Lung (tissue), 12 donors: Measurements from ENCODE around the gene TGFB1I1. TPM values are rescaled to one million over a fixed set of nuclear protein-coding genes. Genes with fewer than 3 reads are reported as not detected.
A peak's percentile ranks its signal among the peaks of the same experiment; 100 is the strongest.

Experiments used
- ATAC-seq: fragments of 200-7000 bp; cut with Tn5 transposase; one replicate; pipeline ENCODE4 v1.9.1; 2020; ENCODE audit warnings: moderate number of reproducible peaks; ENCODE audit not compliant: insufficient read depth, low FRiP score
- DNase-seq, 3 donors: peaks; one replicate each; pipeline ENCODE4 v3.0.0-alpha.2; 2013 to 2017
- H3K27ac ChIP-seq, 2 donors: one replicate each; pipeline ENCODE4 v1.5.1; 2013; ENCODE audit warnings: mild to moderate bottlenecking in 2 of 2, moderate library complexity in 2 of 2, control low read depth in 1 of 2, inconsistent platforms in 1 of 2, low read depth in 1 of 2, low read length in 1 of 2
- H3K27me3 ChIP-seq, 3 donors: one replicate each; pipeline ENCODE4 v1.5.1; 2013; ENCODE audit warnings: low read length in 2 of 3; ENCODE audit not compliant: control insufficient read depth in 3 of 3, insufficient read depth in 3 of 3
- H3K36me3 ChIP-seq, 4 donors: one replicate each; pipeline ENCODE4 v1.5.1; 2013; ENCODE audit warnings: low read length in 4 of 4, mild to moderate bottlenecking in 1 of 4, moderate library complexity in 1 of 4; ENCODE audit not compliant: control insufficient read depth in 4 of 4, insufficient read depth in 4 of 4
- H3K4me1 ChIP-seq, 5 donors: one replicate each; pipeline ENCODE4 v1.5.1; 2013; ENCODE audit warnings: low read length in 5 of 5, mild to moderate bottlenecking in 2 of 5, moderate library complexity in 1 of 5; ENCODE audit not compliant: control insufficient read depth in 5 of 5, insufficient read depth in 5 of 5
- H3K4me3 ChIP-seq: one replicate; pipeline ENCODE4 v1.5.1; 2013; ENCODE audit warnings: mild to moderate bottlenecking, control low read depth, moderate library complexity
- H3K9ac ChIP-seq, 2 donors: one replicate each; pipeline ENCODE4 v1.5.1; 2013; ENCODE audit warnings: low read length in 2 of 2, control low read depth in 1 of 2; ENCODE audit not compliant: insufficient read depth in 1 of 2
- H3K9me3 ChIP-seq, 4 donors: one replicate each; pipeline ENCODE4 v1.5.1; 2013; ENCODE audit warnings: low read length in 3 of 4, mild to moderate bottlenecking in 1 of 4, moderate library complexity in 1 of 4; ENCODE audit not compliant: control insufficient read depth in 4 of 4, insufficient read depth in 3 of 4
- CTCF ChIP-seq: IDR thresholded peaks from 2 replicates; pipeline ENCODE4 v1.5.1; 2012; ENCODE audit warnings: mild to moderate bottlenecking; ENCODE audit errors: control extremely low read depth, extremely low read depth
- WGBS, 2 donors: extraction: QIAGEN DNeasy Blood & Tissue Kit; methylation state at CpG; one replicate each; pipeline ENCODE4 v1.1.7; 2013; 5-methylcytosine and 5-hydroxymethylcytosine counted together
- polyA plus RNA-seq, 2 donors: library from polyadenylated mRNA; stranded (reverse); fragments of 200-250 nt; gene quantifications; one replicate each; pipeline ENCODE4 v1.2.1, GENCODE V29; 2013
- total RNA-seq, 2 donors: library from RNA; depleted of rRNA in 1 of 2; stranded (reverse); fragments of >200 nt in 1 of 2; gene quantifications; one replicate each; pipeline ENCODE4 v1.2.1, GENCODE V29; 2014 to 2021
- donor health status: control.
- donor health status: control.
- donor health status: Bipolar disorder and iron deficiency.
- donor health status: healthy.
- donor health status: DM: yes; HTN: yes; CAD: no.

Gene TGFB1I1
- total and polyA plus RNA-seq, 4 donors, result 25.1 to 58.9 (median 37.6) TPM

- H3K4me3 ChIP-seq, result no peak overlapping the region
- no peak overlapping the region for H3K9ac ChIP-seq
- peaks cover 6 to 23% (median 16%) of the 10 kb centered on the region in 4 donors for H3K36me3 ChIP-seq
- H3K27me3 ChIP-seq, result no peaks in the 10 kb centered on the region
- peak overlapping the region in 1 of 2 donors; percentile 13 for H3K27ac ChIP-seq
- no peaks in the 10 kb centered on the region for H3K9me3 ChIP-seq
- no peak for TF ChIP-seq CTCF
- H3K4me1 ChIP-seq, result peaks cover 0 to 23% (median 8%) of the 10 kb centered on the region in 5 donors
- DNase-seq, result no peak
- ATAC-seq, result no peak
- 88 to 93% methylated on average over 17 of the region's 17 CpGs for WGBS, 2 donors
Measured at GRCh38 chr16:31473264-31473984, 1.5 kb downstream of the TGFB1I1 start.

GRCh38 chr16:31474173-31474714, 2.3 kb downstream of the TGFB1I1 start:
- 76 to 85% methylated on average over 12 of the region's 12 CpGs for WGBS, 2 donors
- peak overlapping the region in 1 of 2 donors; percentile 5 for H3K27ac ChIP-seq
- peaks cover 6 to 23% (median 17%) of the 10 kb centered on the region in 4 donors for H3K36me3 ChIP-seq
- H3K4me3 ChIP-seq, result no peak overlapping the region
- no peak for TF ChIP-seq CTCF
- H3K9ac ChIP-seq, result no peak overlapping the region
- H3K27me3 ChIP-seq, result no peaks in the 10 kb centered on the region
- peaks cover 0 to 23% (median 8%) of the 10 kb centered on the region in 5 donors for H3K4me1 ChIP-seq
- DNase-seq (no peak), ATAC-seq (no peak)
- no peaks in the 10 kb centered on the region for H3K9me3 ChIP-seq

- Histone ChIP-seq H3K27me3 (no peaks in the 10 kb centered on the region), H3K9me3 (no peaks in the 10 kb centered on the region), H3K27ac (no peak overlapping the region), H3K4me1 (peaks cover 0 to 23% (median 8%) of the 10 kb centered on the region in 5 donors), H3K36me3 (peaks cover 6 to 23% (median 17%) of the 10 kb centered on the region in 4 donors), H3K4me3 (no peak overlapping the region), H3K9ac (no peak overlapping the region)
- TF ChIP-seq CTCF, result no peak
- no peak for ATAC-seq
- DNase-seq, result no peak
- 92 to 93% methylated on average over 12 of the region's 12 CpGs for WGBS, 2 donors
Measured at GRCh38 chr16:31474773-31475738, 3.1 kb downstream of the TGFB1I1 start.
